ENCODE measurements around the gene ETV3L. TPM values are rescaled to one million over a fixed set of nuclear protein-coding genes. Genes with fewer than 3 reads are reported as not detected.

The ETV3L gene
- total RNA-seq, 1 donor from 2014 or later: not detected

GRCh38 chr1:157124855-157125254 is 25.2 kb upstream of the ETV3L start:
- DNase-seq (ENCODE audit: low read depth): no peak
- TF ChIP-seq CTCF (IDR thresholded peaks at IDR 0.05; ENCODE audit: insufficient read depth, low read length, poor library complexity, severe bottlenecking): no peak
- H3K4me3 ChIP-seq (ENCODE audit: low read depth, low read length): no peak overlapping the region
- H3K36me3 ChIP-seq (ENCODE audit: control insufficient read depth, insufficient read depth, low read length): peaks cover 1% of the 10 kb centered on the region
- H3K27me3 ChIP-seq (ENCODE audit: control insufficient read depth, insufficient read depth, low read length): no peaks in the 10 kb centered on the region

GRCh38 chr1:157119448-157119847 is 19.8 kb upstream of the ETV3L start:
- DNase-seq (ENCODE audit: low read depth): no peak
- TF ChIP-seq CTCF (IDR thresholded peaks at IDR 0.05; ENCODE audit: insufficient read depth, low read length, poor library complexity, severe bottlenecking): no peak

GRCh38 chr1:157119008-157119407 is 19.4 kb upstream of the ETV3L start:
- DNase-seq (ENCODE audit: low read depth): no peak
- peaks cover 9% of the 10 kb centered on the region for H3K27me3 ChIP-seq (ENCODE audit: control insufficient read depth, insufficient read depth, low read length)
- no peaks in the 10 kb centered on the region for H3K36me3 ChIP-seq (ENCODE audit: control insufficient read depth, insufficient read depth, low read length)
- no peak for TF ChIP-seq CTCF (IDR thresholded peaks at IDR 0.05; ENCODE audit: insufficient read depth, low read length, poor library complexity, severe bottlenecking)
- no peak overlapping the region for H3K4me3 ChIP-seq (ENCODE audit: low read depth, low read length)

More at GRCh38 chr1:157119448-157119847, 19.8 kb upstream of the ETV3L start:
- Histone ChIP-seq H3K4me3 (ENCODE audit: low read depth, low read length) (no peak overlapping the region), H3K36me3 (ENCODE audit: control insufficient read depth, insufficient read depth, low read length) (no peaks in the 10 kb centered on the region), H3K27me3 (ENCODE audit: control insufficient read depth, insufficient read depth, low read length) (peaks cover 4% of the 10 kb centered on the region)

- TF ChIP-seq CTCF (IDR thresholded peaks at IDR 0.05; ENCODE audit: insufficient read depth, low read length, poor library complexity, severe bottlenecking): no peak
- no peak overlapping the region for H3K4me3 ChIP-seq (ENCODE audit: low read depth, low read length)
Measured at GRCh38 chr1:157117527-157118057, 18.0 kb upstream of the ETV3L start.

GRCh38 chr1:157116737-157117103 is 17.1 kb upstream of the ETV3L start:
- no peak overlapping the region for H3K4me3 ChIP-seq (ENCODE audit: low read depth, low read length)
- H3K27me3 ChIP-seq (ENCODE audit: control insufficient read depth, insufficient read depth, low read length): peaks cover 28% of the 10 kb centered on the region
- DNase-seq (ENCODE audit: low read depth): no peak
- TF ChIP-seq CTCF (IDR thresholded peaks at IDR 0.05; ENCODE audit: insufficient read depth, low read length, poor library complexity, severe bottlenecking): no peak
- no peaks in the 10 kb centered on the region for H3K36me3 ChIP-seq (ENCODE audit: control insufficient read depth, insufficient read depth, low read length)

More at GRCh38 chr1:157117527-157118057, 18.0 kb upstream of the ETV3L start:
- DNase-seq (ENCODE audit: low read depth): no peak
- no peaks in the 10 kb centered on the region for H3K36me3 ChIP-seq (ENCODE audit: control insufficient read depth, insufficient read depth, low read length)
- H3K27me3 ChIP-seq (ENCODE audit: control insufficient read depth, insufficient read depth, low read length): peaks cover 19% of the 10 kb centered on the region
